ENCODE results near the gene MRPL42. TPM values are rescaled to one million over a fixed set of nuclear protein-coding genes. Genes with fewer than 3 reads are reported as not detected.
A peak's percentile ranks its signal among the peaks of the same experiment; 100 is the strongest.
"Not testable (repeated sequence)": the region's sequence is repeated elsewhere in the genome, so short reads cannot be mapped to it uniquely, and the experiment has no call there.

Gene MRPL42
- polyA plus RNA-seq, 4 donors: 41.3 to 64.7 (median 47.9) TPM

GRCh38 chr12:93550748-93551611, 83.7 kb downstream of the MRPL42 start:
- 79 to 87% (median 82%) methylated on average over 11 of the region's 11 CpGs for WGBS, 3 donors
- H3K27ac ChIP-seq (ENCODE audit: low read depth in 1 of 3, low read length in 2 of 3): no peak overlapping the region
- no peaks in the 10 kb centered on the region for H3K4me1 ChIP-seq (ENCODE audit: control insufficient read depth in 3 of 3, insufficient read depth in 2 of 3, low read depth in 1 of 3, low read length in 2 of 3)
- no peak for FAIRE-seq
- no peak for DNase-seq
- H3K4me3 ChIP-seq (ENCODE audit: low read depth in 1 of 3, low read length in 3 of 3): no peak overlapping the region
- H3K36me3 ChIP-seq (ENCODE audit: control insufficient read depth in 3 of 3, insufficient read depth in 2 of 3, low read depth in 1 of 3, low read length in 3 of 3): peaks cover 0 to 5% (median 0%) of the 10 kb centered on the region in 3 donors
- H3K27me3 ChIP-seq (ENCODE audit: control insufficient read depth in 3 of 3, insufficient read depth in 3 of 3, low read length in 3 of 3): no peaks in the 10 kb centered on the region
- H3K9me3 ChIP-seq (ENCODE audit: control insufficient read depth in 2 of 2, insufficient read depth in 1 of 2, low read depth in 1 of 2, low read length in 1 of 2): peaks cover 0 to 3% of the 10 kb centered on the region in 2 donors

- no peak for DNase-seq
- Histone ChIP-seq H3K27me3 (ENCODE audit: control insufficient read depth in 3 of 3, insufficient read depth in 3 of 3, low read length in 3 of 3) (no peaks in the 10 kb centered on the region), H3K4me1 (ENCODE audit: control insufficient read depth in 3 of 3, insufficient read depth in 2 of 3, low read depth in 1 of 3, low read length in 2 of 3) (no peaks in the 10 kb centered on the region), H3K36me3 (ENCODE audit: control insufficient read depth in 3 of 3, insufficient read depth in 2 of 3, low read depth in 1 of 3, low read length in 3 of 3) (peaks cover 0 to 5% (median 0%) of the 10 kb centered on the region in 3 donors), H3K4me3 (ENCODE audit: low read depth in 1 of 3, low read length in 3 of 3) (no peak overlapping the region), H3K9me3 (ENCODE audit: control insufficient read depth in 2 of 2, insufficient read depth in 1 of 2, low read depth in 1 of 2, low read length in 1 of 2) (peaks cover 0 to 3% of the 10 kb centered on the region in 2 donors), H3K27ac (ENCODE audit: low read depth in 1 of 3, low read length in 2 of 3) (no peak overlapping the region)
- WGBS, 3 donors: 71 to 90% (median 84%) methylated on average over 4 of the region's 4 CpGs
- FAIRE-seq: no peak
Measured at GRCh38 chr12:93552427-93552826, 85.1 kb downstream of the MRPL42 start.

- not testable (repeated sequence) for FAIRE-seq; H3K4me3 ChIP-seq (ENCODE audit: low read depth in 1 of 3, low read length in 3 of 3); H3K9me3 ChIP-seq (ENCODE audit: control insufficient read depth in 2 of 2, insufficient read depth in 1 of 2, low read depth in 1 of 2, low read length in 1 of 2); H3K36me3 ChIP-seq (ENCODE audit: control insufficient read depth in 3 of 3, insufficient read depth in 2 of 3, low read depth in 1 of 3, low read length in 3 of 3); H3K27ac ChIP-seq (ENCODE audit: low read depth in 1 of 3, low read length in 2 of 3); H3K27me3 ChIP-seq (ENCODE audit: control insufficient read depth in 3 of 3, insufficient read depth in 3 of 3, low read length in 3 of 3); DNase-seq; H3K4me1 ChIP-seq (ENCODE audit: control insufficient read depth in 3 of 3, insufficient read depth in 2 of 3, low read depth in 1 of 3, low read length in 2 of 3)
Measured at GRCh38 chr12:93557879-93558278, 90.6 kb downstream of the MRPL42 start.

GRCh38 chr12:93558685-93559084, 91.4 kb downstream of the MRPL42 start:
- DNase-seq; H3K4me3 ChIP-seq (ENCODE audit: low read depth in 1 of 3, low read length in 3 of 3); H3K36me3 ChIP-seq (ENCODE audit: control insufficient read depth in 3 of 3, insufficient read depth in 2 of 3, low read depth in 1 of 3, low read length in 3 of 3); H3K4me1 ChIP-seq (ENCODE audit: control insufficient read depth in 3 of 3, insufficient read depth in 2 of 3, low read depth in 1 of 3, low read length in 2 of 3); FAIRE-seq; H3K27ac ChIP-seq (ENCODE audit: low read depth in 1 of 3, low read length in 2 of 3); H3K27me3 ChIP-seq (ENCODE audit: control insufficient read depth in 3 of 3, insufficient read depth in 3 of 3, low read length in 3 of 3); H3K9me3 ChIP-seq (ENCODE audit: control insufficient read depth in 2 of 2, insufficient read depth in 1 of 2, low read depth in 1 of 2, low read length in 1 of 2): not testable (repeated sequence)
- 75 to 97% (median 89%) methylated on average over 1 of the region's 1 CpG for WGBS, 3 donors

GRCh38 chr12:93563807-93564538, 96.7 kb downstream of the MRPL42 start:
- FAIRE-seq: no peak

GRCh38 chr12:93565760-93566159, 98.4 kb downstream of the MRPL42 start:
- WGBS, 3 donors: 91 to 94% (median 91%) methylated on average over 3 of the region's 3 CpGs
- Histone ChIP-seq H3K9me3 (ENCODE audit: control insufficient read depth in 2 of 2, insufficient read depth in 1 of 2, low read depth in 1 of 2, low read length in 1 of 2) (no peaks in the 10 kb centered on the region), H3K36me3 (ENCODE audit: control insufficient read depth in 3 of 3, insufficient read depth in 2 of 3, low read depth in 1 of 3, low read length in 3 of 3) (peaks cover 0 to 12% (median 0%) of the 10 kb centered on the region in 3 donors), H3K27ac (ENCODE audit: low read depth in 1 of 3, low read length in 2 of 3) (no peak overlapping the region), H3K27me3 (ENCODE audit: control insufficient read depth in 3 of 3, insufficient read depth in 3 of 3, low read length in 3 of 3) (no peaks in the 10 kb centered on the region), H3K4me1 (ENCODE audit: control insufficient read depth in 3 of 3, insufficient read depth in 2 of 3, low read depth in 1 of 3, low read length in 2 of 3) (no peaks in the 10 kb centered on the region), H3K4me3 (ENCODE audit: low read depth in 1 of 3, low read length in 3 of 3) (no peak overlapping the region)
- DNase-seq (no peak), FAIRE-seq (no peak)

More at GRCh38 chr12:93563807-93564538, 96.7 kb downstream of the MRPL42 start:
- Histone ChIP-seq H3K4me3 (ENCODE audit: low read depth in 1 of 3, low read length in 3 of 3) (no peak overlapping the region), H3K9me3 (ENCODE audit: control insufficient read depth in 2 of 2, insufficient read depth in 1 of 2, low read depth in 1 of 2, low read length in 1 of 2) (no peaks in the 10 kb centered on the region), H3K27ac (ENCODE audit: low read depth in 1 of 3, low read length in 2 of 3) (no peak overlapping the region), H3K36me3 (ENCODE audit: control insufficient read depth in 3 of 3, insufficient read depth in 2 of 3, low read depth in 1 of 3, low read length in 3 of 3) (peaks cover 0 to 12% (median 0%) of the 10 kb centered on the region in 3 donors), H3K4me1 (ENCODE audit: control insufficient read depth in 3 of 3, insufficient read depth in 2 of 3, low read depth in 1 of 3, low read length in 2 of 3) (no peaks in the 10 kb centered on the region), H3K27me3 (ENCODE audit: control insufficient read depth in 3 of 3, insufficient read depth in 3 of 3, low read length in 3 of 3) (no peaks in the 10 kb centered on the region)
- 61 to 65% (median 64%) methylated on average over 6 of the region's 6 CpGs for WGBS, 3 donors
- peak in 1 of 2 donors; percentile 12 for DNase-seq

Other genes with a start within 250 kb of the MRPL42 start
- gene NUDT4, start 89.6 kb upstream of the MRPL42 start, polyA plus RNA-seq: 10 to 100 TPM; 15.9 to 80.8 (median 22.4) TPM
- gene UBE2N, start 25.6 kb upstream of the MRPL42 start, polyA plus RNA-seq: 10 to 100 TPM; 47.0 to 87.8 (median 59.9) TPM
- 10 to 100 TPM; 10.8 to 31.8 (median 13.2) TPM for gene SOCS2, start 105.2 kb downstream of the MRPL42 start, polyA plus RNA-seq
- 10 to 100 TPM; 19.0 to 49.4 (median 27.1) TPM for gene CRADD, start 209.9 kb downstream of the MRPL42 start, polyA plus RNA-seq